RWPE1 (cell line): ENCODE data around the gene RPRD1A.
"Not testable (repeated sequence)": the region's sequence is repeated elsewhere in the genome, so short reads cannot be mapped to it uniquely, and the experiment has no call there.

Source experiments
- CTCF ChIA-PET: fragments of 350-600 bp; sonication (Branson Sonifier 250); formaldehyde crosslinking; extraction: SDS; loops from one replicate; lab custom pipeline; 2021; lab: Yijun Ruan, JAX
- POLR2A ChIA-PET: fragments of 400-600 bp; formaldehyde crosslinking; extraction: SDS; loops from one replicate; lab custom pipeline; 2020; ENCODE audit warnings: antibody characterized with exemption; ENCODE audit not compliant: low non-redundant PET; lab: Yijun Ruan, JAX
- DNase-seq: peaks from one replicate; pipeline ENCODE4 v3.0.0; 2012; ENCODE audit warnings: low spot score
- H3K27ac ChIP-seq: fragments of 450-650 bp; 2 replicates; pipeline ENCODE4 v1.5.1; 2017
- TF ChIP-seq, protein P1 (sequence below): fragments of 450-650 bp; conservative IDR thresholded peaks from 2 replicates; pipeline ENCODE4 v1.5.1; 2017; ENCODE audit warnings: low read depth, mild to moderate bottlenecking

The RPRD1A gene

DNA sequence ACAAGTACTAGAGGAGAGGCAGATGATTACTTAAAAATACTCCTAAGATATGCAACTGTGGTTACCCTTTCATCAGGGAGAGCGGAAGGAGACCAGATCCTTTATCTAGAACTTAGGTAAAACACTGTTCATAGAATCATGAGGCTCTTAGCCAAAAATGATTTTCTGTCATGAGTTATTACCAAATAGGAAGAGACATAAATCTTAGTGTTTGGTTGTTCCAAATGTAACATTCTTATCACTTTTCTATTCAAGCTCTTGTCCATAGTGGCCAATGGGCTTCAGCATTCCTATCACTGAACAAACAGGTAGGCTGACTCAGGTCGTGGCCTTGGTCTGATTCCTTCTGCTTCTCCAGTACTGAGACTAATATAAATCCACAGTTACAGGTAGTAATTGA lies 38.5 kb downstream of the RPRD1A start:
- DNase-seq: no peak
- ChIA-PET CTCF (interaction anchor here (0.6 kb wide), 2 partner anchors 157 to 543 kb away, joined by 3 to 4 read pairs; no protein-coding TSS in a partner anchor), POLR2A (no interaction called here)
- no peak overlapping the region for H3K27ac ChIP-seq
- TF ChIP-seq, protein P1, sequence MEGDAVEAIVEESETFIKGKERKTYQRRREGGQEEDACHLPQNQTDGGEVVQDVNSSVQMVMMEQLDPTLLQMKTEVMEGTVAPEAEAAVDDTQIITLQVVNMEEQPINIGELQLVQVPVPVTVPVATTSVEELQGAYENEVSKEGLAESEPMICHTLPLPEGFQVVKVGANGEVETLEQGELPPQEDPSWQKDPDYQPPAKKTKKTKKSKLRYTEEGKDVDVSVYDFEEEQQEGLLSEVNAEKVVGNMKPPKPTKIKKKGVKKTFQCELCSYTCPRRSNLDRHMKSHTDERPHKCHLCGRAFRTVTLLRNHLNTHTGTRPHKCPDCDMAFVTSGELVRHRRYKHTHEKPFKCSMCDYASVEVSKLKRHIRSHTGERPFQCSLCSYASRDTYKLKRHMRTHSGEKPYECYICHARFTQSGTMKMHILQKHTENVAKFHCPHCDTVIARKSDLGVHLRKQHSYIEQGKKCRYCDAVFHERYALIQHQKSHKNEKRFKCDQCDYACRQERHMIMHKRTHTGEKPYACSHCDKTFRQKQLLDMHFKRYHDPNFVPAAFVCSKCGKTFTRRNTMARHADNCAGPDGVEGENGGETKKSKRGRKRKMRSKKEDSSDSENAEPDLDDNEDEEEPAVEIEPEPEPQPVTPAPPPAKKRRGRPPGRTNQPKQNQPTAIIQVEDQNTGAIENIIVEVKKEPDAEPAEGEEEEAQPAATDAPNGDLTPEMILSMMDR: no peak

DNA sequence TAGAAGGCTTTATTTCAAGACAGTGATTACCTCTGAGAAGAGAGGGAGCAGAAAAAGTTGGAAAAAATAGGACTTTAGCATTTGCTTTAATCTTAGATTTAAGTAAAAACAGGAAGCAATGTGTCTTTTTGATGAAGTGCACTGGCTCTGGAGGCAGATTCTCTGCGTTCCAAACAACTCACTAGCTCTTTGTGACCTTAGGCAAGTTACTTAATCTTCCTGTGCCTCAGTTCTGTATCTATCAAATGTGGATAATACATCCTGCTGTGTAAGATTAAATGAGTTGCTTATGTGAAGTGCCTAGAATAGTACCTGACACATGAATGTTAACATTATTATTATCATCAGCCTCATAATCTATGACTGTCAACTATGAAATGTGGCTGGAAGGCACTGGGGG lies 42.3 kb downstream of the RPRD1A start:
- TF ChIP-seq, protein P1: no peak
- CTCF ChIA-PET: no interaction called here
- POLR2A ChIA-PET: no interaction called here
- DNase-seq: no peak
- no peak overlapping the region for H3K27ac ChIP-seq

DNA sequence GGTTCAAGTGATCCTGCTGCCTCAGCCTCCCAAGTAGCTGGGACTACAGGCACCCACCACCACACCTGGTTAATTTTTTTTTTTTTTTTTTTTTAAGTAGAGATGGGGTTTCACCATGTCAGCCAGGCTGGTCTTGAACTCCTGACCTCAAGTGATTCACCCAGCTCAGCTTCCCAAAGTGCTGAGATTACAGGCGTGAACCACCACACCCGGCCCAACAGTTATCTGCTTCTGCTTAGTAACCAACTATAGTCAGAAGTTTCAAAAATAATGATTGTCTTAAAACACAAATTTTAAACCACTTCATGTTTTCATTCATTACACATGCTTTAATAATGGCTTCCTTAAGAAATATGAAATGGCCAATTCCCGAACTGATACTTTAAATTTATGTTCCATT lies 43.1 kb downstream of the RPRD1A start:
- CTCF ChIA-PET, H3K27ac ChIP-seq, POLR2A ChIA-PET, DNase-seq: not testable (repeated sequence)

DNA sequence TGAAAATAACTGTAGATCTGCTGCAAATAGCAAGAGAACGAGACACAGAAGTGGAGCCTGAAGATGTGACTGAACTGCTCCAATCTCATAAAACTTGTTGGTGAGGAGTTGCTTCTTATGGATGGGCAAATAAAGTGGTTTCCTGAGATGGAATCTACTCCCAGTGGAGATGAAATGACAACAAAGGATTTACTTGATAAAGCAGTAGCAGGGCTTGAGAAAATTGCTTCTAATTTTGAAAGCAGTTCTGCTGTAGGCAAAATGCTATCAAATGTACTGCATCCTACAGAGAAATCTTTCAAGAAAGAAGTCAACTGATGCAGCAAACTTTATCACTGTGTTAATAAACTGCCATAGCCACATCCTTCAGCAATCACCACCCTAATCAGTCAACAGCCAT lies 44.0 kb downstream of the RPRD1A start:
- H3K27ac ChIP-seq: no peak overlapping the region
- TF ChIP-seq, protein P1: no peak
- ChIA-PET POLR2A (no interaction called here), CTCF (no interaction called here)
- DNase-seq: no peak

DNA sequence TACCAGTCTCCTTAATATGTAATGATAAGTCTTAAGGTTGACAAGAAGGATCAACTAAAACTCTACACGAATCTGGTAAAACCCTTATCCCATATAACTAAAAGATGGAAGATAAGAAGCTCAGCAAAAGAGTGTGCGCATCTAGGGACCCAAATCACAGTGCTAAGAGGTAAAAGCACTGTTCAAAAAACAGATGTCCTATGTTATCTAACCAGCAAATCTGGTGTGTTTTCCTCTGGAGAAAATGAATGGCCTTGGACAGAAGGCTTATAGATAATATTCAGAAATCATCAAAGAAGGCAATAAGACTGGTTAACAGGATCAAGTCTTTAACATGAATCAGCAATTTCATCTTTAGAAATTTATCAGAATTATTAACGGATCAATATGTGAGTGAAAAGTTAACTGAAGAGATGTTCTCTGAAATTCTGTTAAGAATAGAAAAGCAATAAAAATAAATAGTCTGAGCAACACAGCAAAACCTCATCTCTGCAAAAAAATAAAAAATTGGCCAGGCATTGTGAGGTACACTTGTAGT lies 47.1 kb downstream of the RPRD1A start:
- DNase-seq: no peak
- CTCF ChIA-PET: no interaction called here
- TF ChIP-seq, protein P1: no peak
- POLR2A ChIA-PET: no interaction called here
- H3K27ac ChIP-seq: no peak overlapping the region

DNA sequence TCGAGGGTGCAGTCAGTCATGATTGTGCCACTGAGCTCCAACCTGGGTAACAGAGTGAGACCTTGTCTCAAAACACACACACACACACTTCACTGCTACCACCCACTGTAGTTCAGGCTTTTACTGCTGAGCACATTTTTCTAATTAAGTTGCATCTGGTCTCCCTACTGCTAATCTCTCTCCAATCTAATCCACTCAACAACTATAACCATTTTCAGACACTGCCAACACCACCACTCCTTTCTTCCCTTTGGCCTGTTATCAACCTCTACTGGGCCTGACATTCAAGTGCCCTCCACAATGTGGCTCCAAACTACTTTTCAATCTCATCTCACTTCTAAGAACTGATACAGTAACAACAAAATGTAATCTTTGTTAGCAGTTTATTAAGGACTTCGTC lies 50.1 kb downstream of the RPRD1A start:
- TF ChIP-seq, protein P1: no peak
- CTCF ChIA-PET: interaction anchor here (0.6 to 0.8 kb wide), 2 partner anchors 71 to 267 kb away, joined by 3 read pairs; no protein-coding TSS in a partner anchor
- H3K27ac ChIP-seq: no peak overlapping the region
- no peak for DNase-seq
- POLR2A ChIA-PET: no interaction called here

DNA sequence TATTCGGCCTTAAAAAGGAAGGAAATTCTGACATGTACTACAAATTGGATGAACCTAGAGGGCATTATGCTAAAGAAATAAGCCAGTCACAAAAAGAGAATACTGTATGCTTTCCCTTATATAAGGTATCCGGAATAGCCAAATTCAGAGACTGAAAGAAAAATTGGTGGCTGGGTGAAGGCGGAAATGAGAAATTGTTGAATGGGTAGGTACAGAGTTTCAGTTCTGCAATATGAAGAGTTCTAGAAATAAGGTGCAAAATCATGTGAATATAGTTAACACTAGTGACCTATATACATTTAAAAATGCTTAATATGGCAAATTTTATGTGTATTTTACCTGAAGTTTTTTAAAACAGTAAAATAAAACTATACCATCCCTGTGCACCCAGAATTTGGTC lies 51.7 kb downstream of the RPRD1A start:
- H3K27ac ChIP-seq: no peak overlapping the region
- ChIA-PET CTCF (no interaction called here), POLR2A (no interaction called here)
- TF ChIP-seq, protein P1: no peak
- no peak for DNase-seq
